H1 (cell line): ENCODE measurements around the gene RHOXF2.

ENCODE experiments used
- CHD2 ChIP-seq: IDR thresholded peaks from 2 replicates; pipeline ENCODE4 v1.6.1; 2012; ENCODE audit warnings: low read length, improper control_type of control experiment
- CREB1 ChIP-seq: IDR thresholded peaks from 2 replicates; pipeline ENCODE4 v1.6.1; 2012; ENCODE audit warnings: inconsistent platforms
- CTCF ChIP-seq, 3 experiments: IDR thresholded peaks; 1 replicate in 2 of 3; 2 replicates in 1 of 3; pipeline versions ENCODE4 v1.5.1 to v1.6.1; 2011; ENCODE audit warnings: low read length in 3 of 3, mild to moderate bottlenecking in 3 of 3, inconsistent platforms in 2 of 3, low read depth in 1 of 3, moderate library complexity in 1 of 3; ENCODE audit not compliant: insufficient read depth in 1 of 3; ENCODE audit errors: control extremely low read depth in 1 of 3
- MAFK ChIP-seq: IDR thresholded peaks from 2 replicates; pipeline ENCODE4 v1.6.1; 2012; ENCODE audit warnings: low read depth, mild to moderate bottlenecking, improper control_type of control experiment, low read length
- MAX ChIP-seq: IDR thresholded peaks from 2 replicates; pipeline ENCODE4 v1.6.1; 2012; ENCODE audit warnings: inconsistent platforms
- POLR2A ChIP-seq, 2 experiments: IDR thresholded peaks; 1 replicate in 1 of 2; 2 replicates in 1 of 2; pipeline ENCODE4 v1.6.1; 2011; ENCODE audit warnings: low read depth in 2 of 2, low read length in 2 of 2, mild to moderate bottlenecking in 2 of 2; ENCODE audit errors: control extremely low read depth in 1 of 2
- POLR2AphosphoS5 ChIP-seq: IDR thresholded peaks from 2 replicates; pipeline ENCODE4 v1.6.1; 2011; ENCODE audit warnings: low read depth, low read length
- RAD21 ChIP-seq, 2 experiments: IDR thresholded peaks in 1 of 2; conservative IDR thresholded peaks in 1 of 2; 2 replicates each; pipeline ENCODE4 v1.6.1; 2011; ENCODE audit warnings: low read depth in 2 of 2, low read length in 2 of 2, improper control_type of control experiment in 1 of 2, inconsistent platforms in 1 of 2, mild to moderate bottlenecking in 1 of 2, moderate library complexity in 1 of 2
- SP4 ChIP-seq: IDR thresholded peaks from 2 replicates; pipeline ENCODE4 v1.6.1; 2012; ENCODE audit warnings: low read length, inconsistent platforms
- TEAD4 ChIP-seq: IDR thresholded peaks from 2 replicates; pipeline ENCODE4 v1.6.1; 2012; ENCODE audit warnings: low read depth, low read length, inconsistent platforms, mixed read lengths

- TF ChIP-seq RAD21 (IDR thresholded peaks at IDR 0.05 in 1 of 2, conservative IDR thresholded peaks at IDR 0.05 in 1 of 2; ENCODE audit: low read depth in 2 of 2, low read length in 2 of 2) (no peak), TEAD4 (no peak), SP4 (no peak), CTCF (IDR thresholded peaks at IDR 0.05; ENCODE audit: control extremely low read depth in 1 of 3, insufficient read depth in 1 of 3, low read depth in 1 of 3, low read length in 3 of 3) (no peak), POLR2AphosphoS5 (no peak), POLR2A (IDR thresholded peaks at IDR 0.05; ENCODE audit: control extremely low read depth in 1 of 2, low read depth in 2 of 2, low read length in 2 of 2) (no peak), MAX (no peak), MAFK (no peak), CREB1 (no peak), CHD2 (no peak)
Measured at GRCh38 chrX:120145295-120145925, 13.0 kb upstream of the RHOXF2 start.
